GM18498 (cell line): ENCODE measurements around the gene TMEM61.
"Not testable (repeated sequence)": the region's sequence is repeated elsewhere in the genome, so short reads cannot be mapped to it uniquely, and the experiment has no call there.

Experiments used
- ATAC-seq: cut with Tn5 transposase; IDR thresholded peaks from one replicate; pipeline ENCODE4 v1.9.1; 2021; ENCODE audit warnings: mild to moderate bottlenecking, moderate library complexity; ENCODE audit not compliant: unreplicated experiment

The TMEM61 gene

GRCh38 chr1:54959241-54959640, 21.2 kb upstream of the TMEM61 start:
- no peak for ATAC-seq

- no peak for ATAC-seq
These were observed 17.6 kb upstream of the TMEM61 start for GRCh38 chr1:54962612-54963395.

- not testable (repeated sequence) for ATAC-seq
These were observed 16.6 kb upstream of the TMEM61 start for GRCh38 chr1:54963829-54964228.

DNA sequence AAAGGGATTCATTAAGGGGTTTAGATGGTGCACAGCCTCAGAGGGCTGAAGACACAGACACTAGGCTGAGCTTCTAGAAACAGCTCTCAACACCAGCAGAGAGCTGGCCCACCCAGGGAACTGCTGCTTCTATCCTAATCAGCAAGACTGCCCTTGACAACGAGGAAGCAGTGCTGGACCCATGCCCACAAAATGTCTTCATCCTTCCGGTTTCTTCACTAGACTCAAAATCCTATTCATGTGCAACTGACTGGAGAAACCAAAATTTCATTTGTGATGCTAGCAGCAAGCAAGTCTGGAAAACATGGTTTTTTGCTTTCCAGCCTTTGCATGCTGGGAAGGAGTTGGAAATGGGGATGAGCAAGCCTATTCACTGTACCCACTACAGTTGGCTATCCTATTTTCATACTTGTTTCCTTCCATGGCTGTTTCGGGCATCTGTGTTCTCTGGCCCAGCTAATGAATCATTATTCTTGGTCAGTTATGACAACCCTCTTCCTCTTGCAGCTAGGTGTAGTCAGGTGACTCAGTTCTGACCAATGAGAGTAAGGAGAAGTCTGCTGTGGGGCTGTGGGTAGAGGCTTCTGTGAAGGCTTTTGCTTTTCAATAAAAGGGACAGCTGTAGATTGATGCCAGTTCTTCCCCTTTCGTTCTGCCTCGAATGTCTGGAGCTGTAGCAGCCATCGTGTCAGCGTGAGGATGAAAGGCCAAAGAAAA, 14.6 kb upstream of the TMEM61 start:
- peak; percentile 88 for ATAC-seq

- no peak for ATAC-seq
These were observed 13.1 kb upstream of the TMEM61 start for GRCh38 chr1:54967372-54967771.

DNA sequence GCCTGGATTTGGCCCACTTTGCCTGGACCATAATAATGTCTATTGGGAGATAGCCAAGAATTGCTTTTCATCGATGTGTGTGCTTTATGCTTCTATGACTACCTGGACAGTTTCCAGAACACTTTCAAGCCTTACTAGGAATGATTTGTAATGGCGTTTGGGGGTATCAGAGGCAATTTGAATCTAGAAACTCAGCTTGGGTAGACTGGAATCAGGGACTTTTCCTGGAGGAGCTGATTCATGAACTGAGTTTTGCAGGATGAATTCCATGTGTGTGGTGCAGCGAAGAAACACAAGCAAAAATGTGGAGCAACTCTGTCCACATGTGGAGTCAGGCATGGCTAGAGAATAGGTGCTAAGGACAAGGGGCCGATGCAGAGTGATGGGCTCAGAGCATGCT, 11.9 kb upstream of the TMEM61 start:
- no peak for ATAC-seq

GRCh38 chr1:54969879-54970278, 10.5 kb upstream of the TMEM61 start:
- no peak for ATAC-seq

- ATAC-seq: peak; percentile 9
These were observed 9.5 kb upstream of the TMEM61 start for GRCh38 chr1:54970901-54971300.

GRCh38 chr1:54971317-54971791, 9.1 kb upstream of the TMEM61 start:
- peak; percentile 80 for ATAC-seq

DNA sequence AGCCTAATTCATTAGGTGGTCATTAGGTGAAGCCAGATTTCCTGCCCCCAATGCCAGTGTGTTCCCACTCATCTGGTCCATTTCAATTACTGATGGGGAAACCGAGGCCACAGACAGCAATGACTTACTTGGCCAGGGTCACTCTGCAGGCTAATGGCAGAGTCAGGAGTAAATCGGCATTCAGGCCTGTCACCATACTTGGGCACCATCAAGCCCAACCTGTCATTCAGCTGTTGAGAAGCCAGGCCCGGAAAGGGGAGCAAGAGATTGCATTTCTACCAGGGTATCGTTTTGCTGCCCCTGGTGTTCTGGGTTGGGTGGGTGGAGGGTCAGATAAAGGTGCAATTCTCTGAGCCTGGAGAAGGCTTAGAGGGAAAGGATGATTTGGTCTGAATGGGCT, 8.0 kb upstream of the TMEM61 start:
- no peak for ATAC-seq

DNA sequence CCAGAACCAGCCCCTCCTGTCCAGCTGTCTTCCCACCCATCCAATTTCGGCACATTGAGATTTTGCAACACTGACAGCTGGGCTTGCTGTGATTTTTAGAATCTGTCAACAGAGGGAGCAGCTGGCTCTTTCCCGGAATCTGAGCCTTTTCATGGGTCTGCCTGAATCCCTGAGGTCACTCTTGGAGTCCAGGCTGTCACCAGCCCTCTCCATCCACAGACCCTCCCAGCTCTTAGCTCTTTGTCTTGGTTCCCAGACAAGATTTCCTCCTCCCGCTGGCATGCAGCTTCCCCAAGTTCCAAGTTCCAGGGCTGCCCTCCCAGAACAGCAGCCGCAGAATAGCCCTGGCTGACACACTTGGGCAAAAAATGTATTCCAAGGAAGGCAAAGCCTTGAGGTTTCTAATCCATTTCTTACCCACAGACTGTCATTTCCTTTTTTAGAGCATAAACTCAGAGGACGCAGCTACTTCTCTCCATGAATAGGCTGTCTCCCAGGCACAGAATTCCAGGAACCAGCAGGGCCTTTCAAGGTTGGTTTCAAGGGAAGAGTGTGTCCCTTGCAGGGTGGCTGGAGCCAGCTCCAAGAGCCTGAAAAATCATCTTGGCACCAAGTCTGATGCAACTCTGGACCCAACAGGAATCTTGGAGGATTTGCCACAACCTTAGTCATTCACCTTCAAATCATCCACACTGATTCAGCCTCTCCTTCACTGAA, 7.1 kb upstream of the TMEM61 start:
- ATAC-seq: no peak

DNA sequence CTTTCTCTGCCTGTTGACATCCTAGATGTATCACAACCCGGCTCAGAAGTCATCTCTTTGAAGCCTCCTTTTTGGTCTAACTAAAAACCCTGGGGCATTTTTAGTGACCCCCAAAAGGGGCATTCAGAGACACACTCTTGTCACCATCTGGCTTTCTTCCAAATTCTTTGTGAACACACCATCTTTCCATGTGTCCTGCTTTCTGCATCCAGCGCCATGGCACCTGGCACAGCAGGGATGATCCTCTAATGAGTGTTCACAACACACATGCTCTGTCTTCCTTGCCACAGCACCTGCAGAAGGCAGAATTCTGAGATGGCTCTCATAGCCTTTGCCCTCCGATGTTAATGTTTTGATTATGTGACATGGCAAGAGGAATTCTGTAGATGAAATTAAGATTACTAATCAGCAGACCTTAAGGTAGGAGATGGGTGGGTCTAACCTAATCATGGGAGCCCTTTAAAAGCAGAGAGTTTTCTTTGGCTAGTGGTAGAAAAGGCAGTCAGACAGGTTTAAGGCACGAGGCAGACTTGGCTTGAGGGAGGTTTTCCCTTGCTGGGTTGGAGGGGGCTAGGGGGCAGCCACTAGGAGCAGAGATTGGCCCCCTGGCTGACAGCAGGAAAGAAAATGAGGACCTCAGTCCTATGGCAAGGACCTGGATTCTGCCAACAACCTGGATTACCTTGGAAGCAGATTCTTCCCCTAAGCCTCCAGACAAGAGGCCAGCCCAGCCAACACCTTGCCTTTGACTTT, 4.9 kb upstream of the TMEM61 start:
- no peak for ATAC-seq

GRCh38 chr1:54976747-54977146, 3.7 kb upstream of the TMEM61 start:
- no peak for ATAC-seq

- ATAC-seq: no peak
These were observed 2.7 kb upstream of the TMEM61 start for GRCh38 chr1:54977533-54978297.

DNA sequence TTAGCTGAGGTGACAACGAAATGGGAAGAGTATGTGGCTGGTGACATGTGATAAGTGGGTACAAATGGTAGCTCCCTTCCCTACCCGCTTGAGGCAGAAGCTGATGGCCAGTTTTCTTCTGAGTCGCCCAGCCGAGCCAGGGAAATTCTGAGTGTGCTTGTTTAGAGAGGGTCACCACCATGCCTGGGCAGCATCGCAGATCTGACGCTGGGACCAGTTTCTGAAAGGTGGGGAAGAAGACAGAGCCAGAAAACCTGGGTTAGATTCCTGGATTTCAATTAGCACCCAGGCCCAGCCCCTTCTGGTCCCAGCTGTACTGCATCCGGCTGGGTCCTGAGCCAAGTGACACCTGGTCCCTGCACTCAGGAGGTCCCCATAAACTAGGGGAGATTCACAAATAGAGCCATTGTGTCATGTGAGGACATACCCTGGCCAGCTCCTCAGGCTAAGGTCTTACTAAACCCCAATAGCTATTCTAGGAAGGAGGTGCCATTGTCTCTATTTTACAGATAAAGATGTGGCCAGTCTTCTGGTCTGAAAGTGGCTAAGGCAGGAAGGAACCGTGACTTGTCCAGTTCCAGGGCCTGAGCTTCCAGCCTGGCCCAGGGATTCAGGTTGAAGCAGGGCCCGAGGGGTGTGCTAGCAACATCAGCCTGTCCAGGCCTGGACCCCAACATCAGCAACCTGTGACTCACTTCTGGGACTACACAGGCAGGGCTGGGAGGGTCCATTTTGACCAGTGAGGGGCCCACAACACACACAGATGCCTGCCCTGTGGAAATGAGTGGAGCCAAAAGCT, 1.7 kb upstream of the TMEM61 start:
- ATAC-seq: no peak

- ATAC-seq: no peak
These were observed 1.0 kb upstream of the TMEM61 start for GRCh38 chr1:54979327-54979891.

DNA sequence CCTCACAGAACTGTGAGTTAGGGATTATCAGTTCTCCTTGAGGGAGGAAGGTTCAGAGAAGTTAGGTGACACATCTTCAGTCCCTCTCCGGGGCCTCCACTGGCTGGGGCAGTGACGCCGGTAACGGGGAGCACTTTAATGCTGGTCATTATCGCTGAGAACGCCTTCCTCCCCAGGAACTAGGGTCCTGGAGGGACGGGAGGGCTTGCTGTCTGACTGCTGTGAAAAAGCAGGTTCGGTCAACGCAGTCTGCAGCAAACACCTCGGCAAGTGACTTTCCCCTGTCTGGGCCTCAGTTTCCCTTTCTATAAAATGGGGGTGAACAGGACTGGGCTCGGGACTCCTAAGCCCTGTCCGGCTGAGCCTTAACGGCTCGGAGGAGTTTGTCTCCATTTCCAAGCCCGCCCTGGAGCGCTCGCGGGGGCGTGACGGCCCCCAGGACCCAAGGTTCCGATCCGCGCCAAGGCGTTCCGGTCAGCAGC, 341 bp upstream of the TMEM61 start:
- no peak for ATAC-seq

DNA sequence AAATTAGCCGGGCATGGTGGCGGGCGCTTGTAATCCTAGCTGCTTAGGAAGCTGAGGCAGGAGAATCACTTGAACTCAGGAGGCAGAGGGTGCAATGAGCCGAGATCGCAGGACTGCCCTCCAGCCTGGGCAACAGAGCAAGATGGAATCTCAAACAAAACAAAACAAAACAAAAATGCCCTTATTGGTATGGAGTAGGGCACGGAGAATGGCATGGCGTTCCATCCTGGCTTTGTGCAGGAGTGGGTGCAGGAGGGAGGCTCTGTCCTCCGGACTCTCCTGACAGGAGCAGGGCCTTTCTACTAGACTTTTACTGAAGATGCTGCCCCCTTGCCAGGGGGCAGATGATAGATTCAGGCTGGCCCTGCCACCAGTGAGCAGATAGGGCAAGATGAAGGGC, 1.0 kb downstream of the TMEM61 start:
- no peak for ATAC-seq

DNA sequence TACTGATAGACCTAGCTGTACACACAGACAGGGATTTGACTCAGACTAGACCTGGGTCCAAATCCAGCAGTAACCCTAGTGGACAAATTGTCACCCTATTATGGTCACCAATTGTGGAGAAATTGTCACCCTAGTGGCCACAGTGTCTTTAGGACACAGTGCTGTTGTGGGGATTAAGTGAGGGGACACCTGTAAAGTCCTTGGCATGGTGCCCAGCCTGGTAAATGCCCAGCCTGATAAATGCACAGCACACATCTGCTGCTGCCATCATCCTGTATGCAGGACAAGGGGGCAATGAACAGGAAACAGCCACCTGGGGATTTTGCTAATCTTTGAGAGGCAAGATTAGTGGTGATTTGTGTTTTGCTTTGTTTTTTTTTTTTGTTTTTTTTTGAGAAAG, 2.3 kb downstream of the TMEM61 start:
- no peak for ATAC-seq
